BE2C (cell line): ENCODE data around the gene PTPRN2.
"Not testable (repeated sequence)": the region's sequence is repeated elsewhere in the genome, so short reads cannot be mapped to it uniquely, and the experiment has no call there.

Experiments
- DNase-seq: peaks from one replicate; pipeline ENCODE4 v3.0.0-alpha.2; 2020
- H3K27me3 ChIP-seq: fragments of 250-450 bp; sonication (Bioruptor Pico); 2 replicates; pipeline ENCODE4 v1.5.1; 2020; ENCODE audit warnings: mild to moderate bottlenecking
- H3K36me3 ChIP-seq: fragments of 250-450 bp; sonication (Bioruptor Pico); 2 replicates; pipeline ENCODE4 v1.5.1; 2020; ENCODE audit warnings: mild to moderate bottlenecking
- H3K4me1 ChIP-seq: fragments of 250-450 bp; sonication (Bioruptor Pico); 2 replicates; pipeline ENCODE4 v1.5.1; 2020
- H3K4me3 ChIP-seq: 2 replicates; pipeline ENCODE4 v1.5.1; 2011; ENCODE audit warnings: low read depth, low read length
- H3K9me3 ChIP-seq: fragments of 250-450 bp; sonication (Bioruptor Pico); 2 replicates; pipeline ENCODE4 v1.5.1; 2020
- CTCF ChIP-seq: IDR thresholded peaks from 2 replicates; pipeline ENCODE4 v1.5.1; 2012; ENCODE audit warnings: mild to moderate bottlenecking, low read depth, low read length

Gene PTPRN2

GRCh38 chr7:157490465-157490912, 1097.1 kb downstream of the PTPRN2 start:
- DNase-seq: no peak
- no peak overlapping the region for H3K4me3 ChIP-seq
- H3K4me1 ChIP-seq: no peaks in the 10 kb centered on the region
- H3K27me3 ChIP-seq: peaks cover 4% of the 10 kb centered on the region; the same call in 1 of the 2 replicates
- H3K9me3 ChIP-seq: no peaks in the 10 kb centered on the region
- no peak for TF ChIP-seq CTCF
- H3K36me3 ChIP-seq: no peaks in the 10 kb centered on the region

GRCh38 chr7:157489870-157490269, 1097.8 kb downstream of the PTPRN2 start:
- not testable (repeated sequence) for H3K36me3 ChIP-seq, DNase-seq, H3K4me3 ChIP-seq, H3K9me3 ChIP-seq, H3K27me3 ChIP-seq, H3K4me1 ChIP-seq
